Stomach (tissue), 9 donors: Measurements from ENCODE around the gene PYCR2. TPM values are rescaled to one million over a fixed set of nuclear protein-coding genes. Genes with fewer than 3 reads are reported as not detected.

Source experiments
- DNase-seq, 2 donors: peaks; one replicate each; pipeline versions ENCODE4 v3.0.0 to v3.0.0-alpha.2; 2013 to 2019
- H3K27ac ChIP-seq, 5 donors: fragments of 200-600 bp in 4 of 5; sonication (generic) in 4 of 5; one replicate each; pipeline ENCODE4 v1.5.1; 2013 to 2019; ENCODE audit warnings: mild to moderate bottlenecking in 1 of 5, moderate library complexity in 1 of 5
- H3K27me3 ChIP-seq, 3 donors: fragments of 200-600 bp; sonication (generic); one replicate each; pipeline ENCODE4 v1.5.1; 2017 to 2019; ENCODE audit warnings: mixed run types in 1 of 3
- H3K36me3 ChIP-seq, 4 donors: fragments of 200-600 bp; sonication (generic); 1 replicate in 3 of 4; 2 replicates in 1 of 4; pipeline ENCODE4 v1.5.1; 2016 to 2019
- H3K4me1 ChIP-seq, 4 donors: fragments of 200-600 bp; sonication (generic); one replicate each; pipeline ENCODE4 v1.5.1; 2016 to 2019
- H3K4me3 ChIP-seq, 4 donors: fragments of 200-600 bp; sonication (generic) in 3 of 4; one replicate each; pipeline ENCODE4 v1.5.1; 2016 to 2019; ENCODE audit warnings: mild to moderate bottlenecking in 1 of 4
- H3K9me3 ChIP-seq, 4 donors: fragments of 200-600 bp; sonication (generic); one replicate each; pipeline ENCODE4 v1.5.1; 2016 to 2019
- CTCF ChIP-seq, 7 experiments: fragments of 450-650 bp in 4 of 7; fragments of 200-600 bp in 3 of 7; sonication (generic) in 3 of 7; IDR thresholded peaks; one replicate each; pipeline ENCODE4 v1.5.1; 2016 to 2019; ENCODE audit warnings: antibody characterized with exemption in 7 of 7, control low read depth in 2 of 7, mild to moderate bottlenecking in 1 of 7
- EP300 ChIP-seq: sonication (generic); formaldehyde crosslinking; IDR thresholded peaks from one replicate; pipeline ENCODE4 v1.6.1; 2017; ENCODE audit warnings: antibody characterized with exemption
- POLR2A ChIP-seq, 4 donors: fragments of 450-650 bp; IDR thresholded peaks; one replicate each; pipeline ENCODE4 v1.6.1; 2016; ENCODE audit warnings: antibody characterized with exemption in 4 of 4, control low read depth in 2 of 4, mild to moderate bottlenecking in 1 of 4, moderate library complexity in 1 of 4
- POLR2AphosphoS5 ChIP-seq, 3 donors: sonication (generic); formaldehyde crosslinking; IDR thresholded peaks; one replicate each; pipeline ENCODE4 v1.6.1; 2016; ENCODE audit warnings: antibody characterized with exemption in 3 of 3
- WGBS, 5 donors: extraction: QIAGEN DNeasy Blood & Tissue Kit in 3 of 5; methylation state at CpG; one replicate each; pipeline versions ENCODE4 v1.1.5 to v1.1.7; 2013 to 2018; 5-methylcytosine and 5-hydroxymethylcytosine counted together
- intact Hi-C: fragments of 100-400 bp; cut with DNase I; formaldehyde crosslinking; loops from one replicate; pipeline ENCODE4 v1.15.1; 2023; ENCODE audit warnings: low total_unique reads
- polyA plus RNA-seq, 3 donors: library from polyadenylated mRNA; stranded (reverse); fragments of 200-250 nt; gene quantifications; one replicate each; pipeline ENCODE4 v1.2.3, GENCODE V29; 2013
- total RNA-seq, 5 donors: library from RNA; depleted of rRNA; stranded (reverse); fragments of >200 nt; gene quantifications; one replicate each; pipeline versions ENCODE4 v1.1.0 to v1.2.3, GENCODE V29; 2014 to 2016
- donor health status: healthy with polysubstance abuse.
- donor health status: Bipolar disorder and iron deficiency.
- donor health status: healthy.

PYCR2 gene
- total and polyA plus RNA-seq, 8 donors, result 20.1 to 59.4 (median 32.3) TPM

GRCh38 chr1:225881959-225882693, 41.9 kb downstream of the PYCR2 start, which contains the start of gene TMEM63A:
Gene TMEM63A, minus strand, starts transcription at chr1:225882380. Its CDS starts 4,800 bp downstream, at chr1:225877580.
- peaks cover 47 to 74% (median 53%) of the 10 kb centered on the region in 4 donors for H3K4me1 ChIP-seq
- intact Hi-C loops, result no loop called here
- peaks cover 0 to 5% (median 3%) of the 10 kb centered on the region in 4 donors for H3K36me3 ChIP-seq

GRCh38 chr1:225881081-225881958, 42.7 kb downstream of the PYCR2 start:
- H3K9me3 ChIP-seq, result no peaks in the 10 kb centered on the region
- peak overlapping the region; percentile 74 to 98 (median 88) for H3K4me3 ChIP-seq
- peaks cover 55 to 76% (median 62%) of the 10 kb centered on the region in 4 donors for H3K4me1 ChIP-seq
- H3K36me3 ChIP-seq, result peaks cover 0 to 14% (median 11%) of the 10 kb centered on the region in 4 donors
- intact Hi-C loops, result no loop called here
- TF ChIP-seq POLR2AphosphoS5 (IDR thresholded peaks at IDR 0.05), result peak in 2 of 3 donors; percentile 23 to 61
- TF ChIP-seq POLR2A (IDR thresholded peaks at IDR 0.05), result no peak
- TF ChIP-seq CTCF (IDR thresholded peaks at IDR 0.05), result no peak
- peak overlapping the region; percentile 92 to 96 (median 95) for H3K27ac ChIP-seq
- WGBS, 5 donors, result 2 to 6% (median 4%) methylated on average over 19 to 25 of the region's 25 CpGs
- DNase-seq, result peak; percentile 71 to 89
- no peaks in the 10 kb centered on the region for H3K27me3 ChIP-seq

More at GRCh38 chr1:225881959-225882693, 41.9 kb downstream of the PYCR2 start, which contains the start of gene TMEM63A:
- Histone ChIP-seq H3K4me3 (peak within 1 kb of the TSS; percentile 74 to 98 (median 88)), H3K27ac (peak within 1 kb of the TSS; percentile 92 to 96 (median 95)), H3K9me3 (no peaks in the 10 kb centered on the region), H3K27me3 (no peaks in the 10 kb centered on the region)
- TF ChIP-seq EP300 (no peak), POLR2AphosphoS5 (IDR thresholded peaks at IDR 0.05) (peak; percentile 60 to 89 (median 86)), POLR2A (IDR thresholded peaks at IDR 0.05) (peak in 1 of 4 donors; percentile 4), CTCF (IDR thresholded peaks at IDR 0.05) (peak in 4 of 7 experiments; percentile 10 to 34 (median 24))
- peak; percentile 94 to 97 for DNase-seq
- 0 to 2% (median 0%) methylated on average over 17 to 64 of the region's 64 CpGs for whole genome bisulfite sequencing, 5 donors

- Histone ChIP-seq H3K4me1 (peaks cover 57 to 76% (median 68%) of the 10 kb centered on the region in 4 donors), H3K4me3 (peak overlapping the region; percentile 74 to 98 (median 88)), H3K36me3 (peaks cover 0 to 19% (median 15%) of the 10 kb centered on the region in 4 donors), H3K9me3 (no peaks in the 10 kb centered on the region), H3K27me3 (no peaks in the 10 kb centered on the region), H3K27ac (peak overlapping the region; percentile 92 to 96 (median 95))
- no peak for DNase-seq
- intact Hi-C loops, result no loop called here
- no peak for TF ChIP-seq EP300
- TF ChIP-seq POLR2AphosphoS5 (IDR thresholded peaks at IDR 0.05), result no peak
- 26 to 53% (median 34%) methylated on average over 5 of the region's 5 CpGs for WGBS, 5 donors
These were observed 43.4 kb downstream of the PYCR2 start for GRCh38 chr1:225880636-225881035.

- peak overlapping the region in 3 of 4 donors; percentile 17 to 80 (median 74) for H3K4me3 ChIP-seq
- H3K36me3 ChIP-seq, result peaks cover 0 to 23% (median 19%) of the 10 kb centered on the region in 4 donors
- H3K27ac ChIP-seq, result peak overlapping the region; percentile 92 to 96 (median 95)
- intact Hi-C loops, result no loop called here
- no peaks in the 10 kb centered on the region for H3K9me3 ChIP-seq
- WGBS, 5 donors, result 41 to 100% (median 45%) methylated on average over 1 to 2 of the region's 2 CpGs
- no peaks in the 10 kb centered on the region for H3K27me3 ChIP-seq
- DNase-seq, result no peak
- H3K4me1 ChIP-seq, result peaks cover 58 to 80% (median 71%) of the 10 kb centered on the region in 4 donors
- TF ChIP-seq POLR2A (IDR thresholded peaks at IDR 0.05) (no peak), CTCF (IDR thresholded peaks at IDR 0.05) (no peak), EP300 (no peak), POLR2AphosphoS5 (IDR thresholded peaks at IDR 0.05) (no peak)
These were observed 43.8 kb downstream of the PYCR2 start for GRCh38 chr1:225880222-225880588.
